GM18526 (cell line): ENCODE measurements around the gene GDF2.

ENCODE experiments used
- POLR2A ChIP-seq: IDR thresholded peaks from 3 replicates; pipeline ENCODE4 v1.6.1; 2011; ENCODE audit not compliant: insufficient read length; ENCODE audit errors: extremely low read depth

GDF2 gene

GRCh38 chr10:47322300-47323061 is at the start of gene GDF2:
Gene GDF2, plus strand, starts transcription at chr10:47322454. Its CDS starts 215 bp downstream, at chr10:47322669.
- TF ChIP-seq POLR2A: no peak

GRCh38 chr10:47276071-47276470 is 46.2 kb upstream of the GDF2 start:
- TF ChIP-seq POLR2A: no peak

- TF ChIP-seq POLR2A: no peak
Observed at GRCh38 chr10:47276576-47277351, 45.5 kb upstream of the GDF2 start.

GRCh38 chr10:47277352-47278151 is 44.7 kb upstream of the GDF2 start:
- no peak for TF ChIP-seq POLR2A

- no peak for TF ChIP-seq POLR2A
Observed at GRCh38 chr10:47278152-47278473, 44.1 kb upstream of the GDF2 start.

GRCh38 chr10:47278720-47279119 is 43.5 kb upstream of the GDF2 start:
- TF ChIP-seq POLR2A: no peak

GRCh38 chr10:47279276-47279675 is 43.0 kb upstream of the GDF2 start:
- no peak for TF ChIP-seq POLR2A

- no peak for TF ChIP-seq POLR2A
Observed at GRCh38 chr10:47282005-47282656, 40.1 kb upstream of the GDF2 start.

- no peak for TF ChIP-seq POLR2A
Observed at GRCh38 chr10:47282657-47283018, 39.6 kb upstream of the GDF2 start.

GRCh38 chr10:47283101-47283630 is 39.1 kb upstream of the GDF2 start:
- TF ChIP-seq POLR2A: no peak

GRCh38 chr10:47283848-47284247 is 38.4 kb upstream of the GDF2 start:
- TF ChIP-seq POLR2A: no peak

- no peak for TF ChIP-seq POLR2A
Observed at GRCh38 chr10:47285381-47286115, 36.7 kb upstream of the GDF2 start.

GRCh38 chr10:47286116-47286505 is 36.1 kb upstream of the GDF2 start:
- no peak for TF ChIP-seq POLR2A

- TF ChIP-seq POLR2A: no peak
Observed at GRCh38 chr10:47286591-47287315, 35.5 kb upstream of the GDF2 start.
